ENCODE data around the gene BUB3.

Gene BUB3, protein sequence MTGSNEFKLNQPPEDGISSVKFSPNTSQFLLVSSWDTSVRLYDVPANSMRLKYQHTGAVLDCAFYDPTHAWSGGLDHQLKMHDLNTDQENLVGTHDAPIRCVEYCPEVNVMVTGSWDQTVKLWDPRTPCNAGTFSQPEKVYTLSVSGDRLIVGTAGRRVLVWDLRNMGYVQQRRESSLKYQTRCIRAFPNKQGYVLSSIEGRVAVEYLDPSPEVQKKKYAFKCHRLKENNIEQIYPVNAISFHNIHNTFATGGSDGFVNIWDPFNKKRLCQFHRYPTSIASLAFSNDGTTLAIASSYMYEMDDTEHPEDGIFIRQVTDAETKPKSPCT
- 130 to 221 (median 189) reads per million in 9 experiments for total RNA-seq

DNA sequence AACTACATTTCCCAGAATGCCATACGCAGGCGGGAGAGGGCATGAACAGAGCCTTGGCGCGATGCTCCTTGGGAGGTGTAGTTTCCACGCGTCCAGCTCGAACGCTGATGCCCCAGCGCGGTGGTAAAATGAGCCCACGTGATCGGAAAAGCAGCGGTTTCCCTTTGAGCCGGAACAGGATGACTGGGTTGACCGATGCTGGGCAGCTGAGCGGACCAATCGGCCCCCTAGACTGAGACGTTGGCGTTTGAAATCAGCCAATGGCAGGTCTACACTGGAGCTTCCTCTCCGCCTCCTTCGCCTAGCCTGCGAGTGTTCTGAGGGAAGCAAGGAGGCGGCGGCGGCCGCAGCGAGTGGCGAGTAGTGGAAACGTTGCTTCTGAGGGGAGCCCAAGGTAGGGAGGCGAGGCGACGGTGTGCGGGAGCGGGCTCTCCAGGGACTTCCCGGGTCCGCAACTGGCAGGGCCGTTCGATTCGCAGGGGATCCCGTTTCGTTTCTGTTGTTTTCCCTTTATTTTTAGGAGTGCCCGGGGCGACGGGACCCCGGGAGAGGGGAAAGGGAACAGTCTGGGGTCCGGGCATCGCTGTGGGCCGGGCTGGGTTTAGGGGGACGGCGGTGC is at the start of gene BUB3:
Gene BUB3 (plus strand): TSS at position 311 of the 619 bp plus-strand sequence. CDS start 516 bp downstream, outside the sequence.
- peaks cover 8 to 24% of the 10 kb centered on the region in 2 donors for H3K27me3 Mint-ChIP-seq
- peak within 1 kb of the TSS; percentile 98 to 100 for H3K4me3 Mint-ChIP-seq
- H3K9me3 Mint-ChIP-seq = no peaks in the 10 kb centered on the region
- ATAC-seq (replicated peaks) (peak; percentile 90), DNase-seq (peak; percentile 88 to 90 (median 88))
- H3K27ac Mint-ChIP-seq = peak within 1 kb of the TSS; percentile 98
- peaks cover 39% of the 10 kb centered on the region for H3K36me3 Mint-ChIP-seq (ENCODE audit: insufficient read depth)
- peaks cover 39 to 50% of the 10 kb centered on the region in 2 donors for H3K4me1 Mint-ChIP-seq (ENCODE audit: low read depth in 2 of 2)

- Mint-ChIP-seq H3K27ac (no peak overlapping the region), H3K9me3 (no peaks in the 10 kb centered on the region), H3K4me1 (ENCODE audit: low read depth in 2 of 2) (no peaks in the 10 kb centered on the region), H3K36me3 (ENCODE audit: insufficient read depth) (no peaks in the 10 kb centered on the region), H3K27me3 (peaks cover 21 to 61% of the 10 kb centered on the region in 2 donors), H3K4me3 (no peak overlapping the region)
- DNase-seq (no peak), ATAC-seq (replicated peaks) (no peak)
These were observed 44.7 kb upstream of the BUB3 start for GRCh38 chr10:123109466-123109865.

DNA sequence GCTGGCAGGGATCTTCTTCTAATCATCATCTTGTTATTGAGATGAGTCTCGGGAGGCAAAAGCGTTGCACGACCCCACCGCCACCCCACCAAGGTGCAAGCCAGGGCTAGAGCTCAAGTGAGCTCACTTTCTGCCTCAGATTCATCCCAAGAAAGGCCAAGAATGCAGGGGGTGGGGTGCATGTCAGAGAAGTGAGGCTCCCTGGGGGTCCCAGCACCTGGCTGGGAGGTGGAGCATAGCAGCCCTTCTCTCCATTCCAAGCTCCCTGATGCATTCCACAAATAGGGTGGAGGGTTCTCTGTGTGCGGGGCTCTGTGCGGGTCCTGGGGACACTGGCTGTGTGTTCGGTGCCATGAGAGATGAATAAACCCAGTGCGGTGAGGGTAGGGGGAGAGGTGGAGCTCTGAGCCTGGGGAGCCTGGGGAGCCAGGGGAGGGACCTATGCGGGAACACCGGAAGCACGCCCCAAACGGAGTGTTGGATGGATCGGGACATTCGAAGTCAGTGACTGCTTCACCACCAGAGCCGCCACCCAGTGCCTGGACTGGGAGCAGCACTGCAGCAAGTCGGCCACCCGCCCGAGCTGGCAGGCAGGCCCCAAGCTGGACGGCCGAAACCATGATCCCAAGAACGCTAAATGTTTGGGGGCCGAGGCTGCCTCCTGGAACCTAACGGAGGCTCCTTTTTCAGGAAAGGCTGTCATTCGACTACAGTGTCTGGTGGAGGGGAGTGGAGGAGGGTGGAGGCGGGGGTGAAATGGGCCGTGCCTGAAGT is 36.4 kb upstream of the BUB3 start:
- H3K4me1 Mint-ChIP-seq (ENCODE audit: low read depth in 2 of 2) = no peaks in the 10 kb centered on the region
- H3K9me3 Mint-ChIP-seq = no peaks in the 10 kb centered on the region
- H3K36me3 Mint-ChIP-seq (ENCODE audit: insufficient read depth) = no peaks in the 10 kb centered on the region
- no peak overlapping the region for H3K27ac Mint-ChIP-seq
- no peak overlapping the region for H3K4me3 Mint-ChIP-seq
- peaks cover 46 to 72% of the 10 kb centered on the region in 2 donors for H3K27me3 Mint-ChIP-seq
- ATAC-seq (replicated peaks) (no peak), DNase-seq (no peak)

DNA sequence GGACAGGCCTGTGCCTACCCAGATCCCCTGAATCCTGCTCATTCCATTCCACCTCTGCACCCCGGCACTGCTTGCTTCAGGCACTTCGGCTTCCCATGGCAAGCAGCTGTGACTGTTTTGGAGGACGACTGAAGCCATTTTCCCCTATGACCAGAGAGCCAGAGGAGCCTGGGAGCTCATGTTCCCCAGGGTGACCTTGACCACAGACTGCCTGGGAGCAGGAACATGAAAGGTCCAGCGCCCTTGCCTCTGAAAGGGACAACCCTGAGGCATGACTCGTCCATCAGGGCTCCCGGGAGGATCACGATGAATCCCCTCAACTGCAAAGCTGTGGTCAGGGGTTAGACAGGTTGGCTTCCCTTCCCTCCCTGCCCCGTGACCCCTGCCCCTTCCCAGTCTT is 35.1 kb upstream of the BUB3 start:
- ATAC-seq (replicated peaks) (no peak), DNase-seq (no peak)
- no peaks in the 10 kb centered on the region for H3K36me3 Mint-ChIP-seq (ENCODE audit: insufficient read depth)
- H3K4me3 Mint-ChIP-seq = no peak overlapping the region
- H3K27ac Mint-ChIP-seq = no peak overlapping the region
- H3K27me3 Mint-ChIP-seq = peaks cover 41 to 70% of the 10 kb centered on the region in 2 donors
- H3K4me1 Mint-ChIP-seq (ENCODE audit: low read depth in 2 of 2) = no peaks in the 10 kb centered on the region
- no peaks in the 10 kb centered on the region for H3K9me3 Mint-ChIP-seq

- no peaks in the 10 kb centered on the region for H3K4me1 Mint-ChIP-seq (ENCODE audit: low read depth in 2 of 2)
- no peaks in the 10 kb centered on the region for H3K9me3 Mint-ChIP-seq
- H3K4me3 Mint-ChIP-seq = no peak overlapping the region
- ATAC-seq (replicated peaks) = no peak
- H3K36me3 Mint-ChIP-seq (ENCODE audit: insufficient read depth) = no peaks in the 10 kb centered on the region
- peaks cover 68 to 87% of the 10 kb centered on the region in 2 donors for H3K27me3 Mint-ChIP-seq
- no peak for DNase-seq
- no peak overlapping the region for H3K27ac Mint-ChIP-seq
These were observed 28.0 kb upstream of the BUB3 start for GRCh38 chr10:123126246-123126645.

GRCh38 chr10:123129618-123130271 is 24.5 kb upstream of the BUB3 start:
- Mint-ChIP-seq H3K27ac (no peak overlapping the region), H3K27me3 (peaks cover 92 to 96% of the 10 kb centered on the region in 2 donors), H3K4me1 (ENCODE audit: low read depth in 2 of 2) (peaks cover 14 to 16% of the 10 kb centered on the region in 2 donors), H3K36me3 (ENCODE audit: insufficient read depth) (peaks cover 3% of the 10 kb centered on the region), H3K9me3 (no peaks in the 10 kb centered on the region), H3K4me3 (no peak overlapping the region)
- ATAC-seq (replicated peaks) (no peak), DNase-seq (no peak)

- Mint-ChIP-seq H3K36me3 (ENCODE audit: insufficient read depth) (peaks cover 12% of the 10 kb centered on the region), H3K4me3 (peak overlapping the region; percentile 56 to 69), H3K4me1 (ENCODE audit: low read depth in 2 of 2) (peaks cover 19 to 23% of the 10 kb centered on the region in 2 donors), H3K27me3 (peaks cover 72 to 82% of the 10 kb centered on the region in 2 donors), H3K9me3 (no peaks in the 10 kb centered on the region), H3K27ac (no peak overlapping the region)
- ATAC-seq (replicated peaks) = peak; percentile 75
- DNase-seq = peak; percentile 85 to 87 (median 86)
These were observed 21.4 kb upstream of the BUB3 start for GRCh38 chr10:123132576-123133477.

DNA sequence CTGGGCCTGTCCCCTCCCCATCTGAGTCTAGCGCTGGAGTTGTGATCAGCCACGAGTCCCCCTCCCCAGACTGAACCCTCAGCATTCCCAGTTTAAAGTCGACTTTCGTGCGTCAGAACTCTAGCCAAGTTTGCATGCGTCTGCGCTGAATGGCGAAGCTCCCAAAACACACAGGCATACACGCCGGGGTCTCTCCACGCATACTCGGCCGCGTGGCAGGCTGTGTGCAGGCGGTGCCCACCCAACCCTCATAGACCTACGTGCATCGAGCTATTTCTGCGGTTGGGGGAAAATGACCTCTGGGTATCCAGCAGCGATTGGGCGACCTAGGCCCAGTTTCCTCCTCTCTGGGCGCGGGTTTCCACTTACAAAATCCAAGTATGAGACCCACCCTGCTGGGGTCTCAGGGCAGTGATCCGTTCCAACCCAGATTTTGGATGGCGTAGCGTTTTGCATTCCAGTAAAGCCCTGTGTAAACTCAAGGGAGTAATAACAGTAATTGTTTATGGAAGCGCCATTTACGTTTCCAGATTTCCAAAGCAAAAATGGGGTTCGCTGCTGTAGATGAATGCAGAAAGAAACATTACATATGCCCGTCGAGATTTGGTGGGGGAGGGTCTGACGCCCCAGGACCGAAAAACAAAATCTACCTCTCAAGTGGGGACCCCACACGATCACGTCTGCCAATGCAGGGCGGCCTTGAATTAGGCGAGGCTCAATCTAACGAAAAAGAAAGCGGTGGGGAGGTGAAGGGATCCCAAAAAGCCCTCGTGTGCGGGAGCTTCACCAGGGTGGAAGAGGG is 20.5 kb upstream of the BUB3 start:
- ATAC-seq (replicated peaks) (no peak), DNase-seq (no peak)
- Mint-ChIP-seq H3K27me3 (peaks cover 72 to 84% of the 10 kb centered on the region in 2 donors), H3K4me1 (ENCODE audit: low read depth in 2 of 2) (peaks cover 19 to 24% of the 10 kb centered on the region in 2 donors), H3K9me3 (no peaks in the 10 kb centered on the region), H3K27ac (peak overlapping the region in 1 of 2 donors; percentile 22), H3K36me3 (ENCODE audit: insufficient read depth) (peaks cover 15% of the 10 kb centered on the region), H3K4me3 (peak overlapping the region; percentile 56 to 69)

DNA sequence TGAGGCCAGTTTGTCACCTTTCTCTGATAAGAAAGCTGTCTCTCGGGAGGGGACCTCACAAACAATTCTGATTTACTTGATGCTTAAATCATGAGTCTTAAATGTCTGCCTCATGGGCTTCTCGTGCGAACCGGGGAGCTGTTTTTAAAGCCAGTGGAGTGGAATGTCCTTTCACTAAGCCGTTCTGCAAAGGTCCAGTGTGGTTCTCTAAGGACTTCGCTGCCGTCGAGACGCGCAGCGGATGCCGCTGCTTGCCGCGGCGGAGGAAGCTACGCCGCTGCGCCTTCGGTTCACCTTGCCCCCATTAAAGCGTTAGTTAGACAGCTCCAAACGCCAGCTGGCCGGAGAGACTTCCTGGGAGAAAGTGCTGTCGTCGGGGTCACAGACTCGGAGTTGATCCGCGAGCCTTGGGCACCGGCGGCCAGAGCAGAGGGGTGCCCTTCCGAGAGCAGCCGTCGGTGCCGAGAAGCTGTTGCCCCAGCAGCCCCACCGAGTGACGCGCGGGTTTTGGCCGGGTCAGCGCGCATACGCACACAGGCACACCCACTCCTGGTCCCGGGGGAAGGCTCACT is 19.8 kb upstream of the BUB3 start:
- peak overlapping the region; percentile 56 to 69 for H3K4me3 Mint-ChIP-seq
- H3K9me3 Mint-ChIP-seq = no peaks in the 10 kb centered on the region
- DNase-seq = no peak
- H3K27ac Mint-ChIP-seq = peak overlapping the region in 1 of 2 donors; percentile 22
- no peak for ATAC-seq (replicated peaks)
- peaks cover 72 to 84% of the 10 kb centered on the region in 2 donors for H3K27me3 Mint-ChIP-seq
- H3K36me3 Mint-ChIP-seq (ENCODE audit: insufficient read depth) = peaks cover 15% of the 10 kb centered on the region
- H3K4me1 Mint-ChIP-seq (ENCODE audit: low read depth in 2 of 2) = peaks cover 19 to 27% of the 10 kb centered on the region in 2 donors

- H3K9me3 Mint-ChIP-seq = no peaks in the 10 kb centered on the region
- H3K4me1 Mint-ChIP-seq (ENCODE audit: low read depth in 2 of 2) = peaks cover 19 to 32% of the 10 kb centered on the region in 2 donors
- peaks cover 15% of the 10 kb centered on the region for H3K36me3 Mint-ChIP-seq (ENCODE audit: insufficient read depth)
- no peak for ATAC-seq (replicated peaks)
- H3K27ac Mint-ChIP-seq = no peak overlapping the region
- no peak for DNase-seq
- H3K27me3 Mint-ChIP-seq = peaks cover 72 to 84% of the 10 kb centered on the region in 2 donors
- peak overlapping the region; percentile 69 to 86 for H3K4me3 Mint-ChIP-seq
These were observed 19.2 kb upstream of the BUB3 start for GRCh38 chr10:123134915-123135414.

- ATAC-seq (replicated peaks) = peak; percentile 35
- H3K4me3 Mint-ChIP-seq = peak within 1 kb of the TSS; percentile 84 to 86
- DNase-seq = no peak
- H3K36me3 Mint-ChIP-seq (ENCODE audit: insufficient read depth) = peaks cover 15% of the 10 kb centered on the region
- peak within 1 kb of the TSS in 1 of 2 donors; percentile 16 for H3K27ac Mint-ChIP-seq
- H3K27me3 Mint-ChIP-seq = peaks cover 72 to 84% of the 10 kb centered on the region in 2 donors
- H3K4me1 Mint-ChIP-seq (ENCODE audit: low read depth in 2 of 2) = peaks cover 24 to 37% of the 10 kb centered on the region in 2 donors
- H3K9me3 Mint-ChIP-seq = no peaks in the 10 kb centered on the region
These were observed 18.6 kb upstream of the BUB3 start, which contains the start of gene HMX3 for GRCh38 chr10:123135415-123136141. Gene HMX3 (plus strand): TSS chr10:123135970. CDS start chr10:123136051, 81 bp downstream.

Data from effector memory CD8-positive, alpha-beta T cell (primary cell).